Embryonic facial prominence (tissue), 1 donor: ENCODE results near the gene KIAA0753.

Experiments
- DNase-seq: peaks from one replicate; pipeline ENCODE4 v3.0.0-alpha.2; 2016; ENCODE audit errors: extremely low spot score

KIAA0753 gene

DNA sequence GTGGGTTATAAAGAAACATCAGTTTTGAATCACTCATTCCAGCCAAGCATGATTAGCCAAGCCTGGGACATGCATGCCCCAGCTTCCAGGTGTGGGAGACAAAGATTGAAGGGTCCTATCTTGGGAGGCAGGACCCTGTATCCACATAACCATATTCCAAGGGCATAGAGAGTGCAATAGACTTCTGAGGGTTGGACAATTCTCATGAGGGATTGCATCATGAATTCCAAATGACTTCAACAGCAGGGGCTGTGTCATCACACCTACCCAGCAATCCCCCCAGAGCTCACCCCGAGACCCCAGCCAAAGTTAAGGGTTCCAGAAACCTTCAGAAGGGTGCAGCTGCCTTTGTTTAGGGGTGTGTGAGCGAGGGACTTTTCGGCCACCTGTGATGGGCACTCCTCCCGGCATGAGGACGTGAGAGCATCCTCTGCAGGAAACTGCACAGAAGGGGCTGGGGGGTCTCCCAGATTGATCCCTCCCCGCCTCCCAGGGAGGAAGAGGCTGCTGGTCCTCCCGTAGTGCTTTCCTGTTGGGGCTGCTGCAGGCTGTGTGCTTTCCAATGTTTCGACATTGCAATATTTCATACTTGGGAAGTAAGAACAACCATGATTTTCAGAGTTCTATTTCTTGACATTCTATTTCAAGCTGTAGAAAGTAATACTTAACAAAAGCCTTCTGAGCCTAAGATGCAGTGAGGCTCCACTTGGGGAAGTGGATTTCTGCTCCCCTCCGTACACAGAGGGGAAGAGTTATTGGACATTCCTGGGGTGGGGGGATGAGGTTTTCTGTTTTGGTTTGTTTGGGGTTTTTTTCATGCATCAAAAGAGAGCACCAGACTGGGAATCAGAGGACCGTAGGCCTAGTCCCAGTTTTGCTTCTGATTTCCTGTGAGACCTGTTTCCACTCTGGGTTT, 70.9 kb downstream of the KIAA0753 start:
- DNase-seq = peak; percentile 60

DNA sequence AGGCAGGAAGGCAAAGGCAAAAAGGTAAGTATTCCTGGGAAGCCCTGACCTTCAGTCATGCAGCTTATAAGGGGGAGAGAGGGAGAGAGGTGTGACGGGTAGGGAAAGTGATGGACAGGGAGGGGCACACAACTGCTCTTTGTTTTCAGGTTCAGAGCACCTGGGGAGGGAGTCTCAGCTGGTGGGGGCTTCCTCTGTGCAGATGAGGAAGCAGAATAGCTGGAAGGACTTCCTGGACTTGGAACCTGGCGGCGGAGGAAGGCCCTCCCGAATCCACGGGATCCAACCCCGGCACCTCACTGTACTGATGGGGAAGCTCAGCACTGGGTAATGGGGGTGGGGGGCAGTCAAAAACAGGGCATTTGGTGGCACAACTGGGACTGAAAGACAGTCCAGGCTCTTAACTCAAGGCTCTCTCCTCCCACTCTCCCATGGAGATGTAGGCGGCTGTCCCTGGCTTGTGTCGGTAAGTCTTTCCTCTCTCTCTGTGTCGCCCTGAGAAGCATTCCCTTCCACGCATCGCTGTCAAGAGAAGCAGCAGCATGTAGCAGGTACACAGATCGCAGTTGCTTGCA, 72.2 kb downstream of the KIAA0753 start:
- no peak for DNase-seq

DNA sequence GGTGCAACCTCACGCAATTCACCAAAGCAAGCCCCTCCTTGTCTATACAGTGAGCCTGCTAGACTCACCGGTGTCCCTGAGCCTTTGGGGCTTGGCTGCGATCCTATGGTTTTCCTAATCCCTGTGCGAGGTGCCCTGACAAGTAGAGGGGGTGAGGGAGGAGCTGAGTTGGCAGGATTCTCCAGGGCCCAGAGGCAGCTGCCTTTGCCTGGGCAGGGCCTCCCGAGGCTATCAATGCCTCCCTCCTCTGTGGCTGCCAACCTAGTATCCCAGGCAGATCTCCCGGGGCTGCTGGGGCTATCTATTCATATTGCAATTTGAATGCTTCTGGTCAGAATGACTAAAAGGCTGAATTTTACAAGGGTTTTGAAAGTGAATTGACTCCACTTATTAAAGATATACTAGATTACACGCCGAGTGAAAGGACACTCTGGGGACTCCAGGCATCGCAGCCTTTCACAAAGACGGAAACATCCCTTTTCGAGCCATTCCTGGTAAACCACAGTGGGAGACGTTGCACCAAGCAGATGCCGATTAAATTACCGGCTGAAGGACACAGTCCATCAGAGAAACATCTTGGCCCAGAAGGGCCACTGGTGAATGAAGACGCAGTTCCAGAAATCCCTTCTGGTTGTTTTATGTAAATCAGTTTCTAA, 72.9 kb downstream of the KIAA0753 start:
- DNase-seq = no peak

DNA sequence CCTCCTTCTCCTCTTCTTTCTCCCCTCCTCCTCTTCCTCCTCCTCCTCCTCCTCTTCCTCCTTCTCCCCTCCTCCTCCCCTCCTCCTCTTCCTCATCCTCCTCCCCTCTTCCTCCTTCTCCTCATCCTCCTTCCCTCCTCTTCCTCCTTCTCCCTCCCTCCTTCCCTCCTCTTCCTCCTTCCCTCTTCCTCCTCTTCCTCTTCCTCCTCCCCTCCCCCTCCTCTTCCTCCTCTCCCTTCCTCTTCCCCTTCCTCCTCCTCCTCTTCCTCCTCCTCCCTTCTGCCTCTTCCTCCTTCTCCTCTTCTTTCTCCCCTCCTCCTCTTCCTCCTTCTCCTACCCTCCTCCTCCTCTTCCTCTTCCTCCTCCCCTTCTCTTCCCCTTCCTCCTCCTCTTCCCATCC, 79.1 kb downstream of the KIAA0753 start:
- no peak for DNase-seq

DNA sequence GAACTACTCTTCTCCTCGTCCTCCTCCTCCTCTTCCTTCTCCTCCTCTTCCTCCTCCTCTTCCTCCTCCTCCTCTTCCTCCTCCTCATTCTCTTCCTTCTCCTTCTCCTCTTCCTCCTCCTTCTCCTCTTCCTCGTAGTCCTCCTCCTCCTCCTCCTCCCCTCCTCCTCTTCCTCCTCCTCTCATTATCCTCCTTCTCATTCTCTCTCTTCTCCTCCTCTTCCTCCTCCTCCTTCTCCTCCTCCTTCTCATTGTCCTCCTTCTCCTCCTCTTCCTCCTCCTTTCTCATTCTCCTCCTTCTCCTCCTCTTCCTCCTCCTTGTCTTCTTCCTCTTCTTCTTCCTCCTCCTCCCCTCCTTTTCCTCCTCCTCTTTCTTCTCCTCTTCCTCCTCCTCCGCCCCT, 80.0 kb downstream of the KIAA0753 start:
- no peak for DNase-seq

DNA sequence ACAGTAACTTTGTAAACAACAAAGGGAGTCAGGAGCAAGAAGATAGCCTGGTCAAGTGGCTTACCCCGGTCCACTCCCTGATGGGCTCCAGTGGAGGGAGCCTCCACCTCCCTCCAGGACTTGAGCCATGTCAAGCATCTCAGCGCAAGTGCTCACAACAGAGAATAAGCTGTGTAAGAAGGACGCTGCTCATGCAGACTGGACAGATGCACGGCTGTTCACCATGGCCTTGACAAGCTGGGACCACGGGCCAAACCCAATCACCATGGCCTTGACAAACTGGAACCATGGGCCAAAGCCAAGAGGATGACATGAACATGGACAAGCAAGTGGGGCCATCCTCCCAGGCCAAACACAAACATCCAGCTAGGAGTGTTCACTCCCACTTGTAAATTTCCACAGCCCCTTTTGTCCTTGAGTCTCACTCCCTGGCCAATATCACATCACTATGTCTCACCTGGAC, 80.7 kb downstream of the KIAA0753 start:
- DNase-seq = no peak

DNA sequence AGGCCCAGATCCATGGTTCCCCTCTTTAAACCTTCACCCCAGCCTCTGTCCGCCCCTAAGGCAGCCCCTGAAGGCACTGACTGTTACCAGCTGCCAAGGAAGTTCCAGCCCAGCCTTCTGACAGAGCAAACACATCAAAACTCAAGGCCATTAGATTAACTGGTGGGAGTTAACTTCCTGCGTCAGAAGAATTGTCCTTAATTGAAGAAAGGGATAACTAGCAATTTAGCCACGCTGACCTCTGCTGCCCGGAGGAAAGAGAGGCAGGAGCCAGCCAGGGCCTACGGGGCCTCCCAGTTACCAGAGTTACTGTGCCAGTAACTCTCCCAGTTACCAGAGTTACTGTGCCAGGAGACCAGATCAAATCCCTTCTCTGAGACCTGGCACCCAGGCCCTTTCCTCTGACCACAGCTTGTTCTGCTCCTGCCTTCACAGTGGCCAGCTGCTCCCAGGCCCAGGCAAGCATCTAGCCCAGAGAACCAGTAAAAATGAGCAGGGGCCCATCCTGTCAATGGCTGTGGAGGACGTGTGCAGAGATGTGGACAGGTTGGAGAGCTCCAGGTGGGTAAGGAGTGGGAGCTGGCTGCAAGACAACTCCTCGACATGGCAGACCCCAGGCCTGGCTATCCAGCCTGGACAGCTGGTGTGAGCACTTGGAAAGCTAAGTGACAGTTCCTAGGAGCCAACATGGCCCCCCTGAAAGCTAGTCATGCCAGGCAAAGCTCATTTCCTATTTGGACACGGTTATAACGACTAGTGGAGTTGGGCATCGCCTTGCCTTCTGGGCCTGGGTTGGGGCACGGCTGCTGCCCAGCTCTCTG, 81.4 kb downstream of the KIAA0753 start:
- DNase-seq = no peak

DNA sequence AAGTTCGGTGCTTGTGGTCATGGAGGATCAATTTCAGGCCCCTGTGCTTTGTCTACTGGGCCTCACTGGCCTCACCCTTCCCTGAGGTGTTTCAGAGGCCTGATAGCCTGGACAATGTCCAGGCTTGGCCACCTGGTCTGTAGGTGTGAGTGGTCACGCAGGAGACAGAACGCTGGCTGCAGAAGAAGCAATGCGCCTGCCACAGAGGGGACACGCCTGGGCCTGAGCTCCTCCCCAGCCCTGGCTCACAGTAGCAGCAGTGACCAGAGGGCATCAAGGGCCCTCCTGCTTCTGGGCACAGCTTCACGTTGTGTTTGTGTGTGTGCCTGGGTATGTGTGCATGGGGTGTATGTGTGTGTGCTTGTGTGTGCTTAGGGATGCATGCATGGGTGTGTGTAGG, 82.2 kb downstream of the KIAA0753 start:
- no peak for DNase-seq

DNA sequence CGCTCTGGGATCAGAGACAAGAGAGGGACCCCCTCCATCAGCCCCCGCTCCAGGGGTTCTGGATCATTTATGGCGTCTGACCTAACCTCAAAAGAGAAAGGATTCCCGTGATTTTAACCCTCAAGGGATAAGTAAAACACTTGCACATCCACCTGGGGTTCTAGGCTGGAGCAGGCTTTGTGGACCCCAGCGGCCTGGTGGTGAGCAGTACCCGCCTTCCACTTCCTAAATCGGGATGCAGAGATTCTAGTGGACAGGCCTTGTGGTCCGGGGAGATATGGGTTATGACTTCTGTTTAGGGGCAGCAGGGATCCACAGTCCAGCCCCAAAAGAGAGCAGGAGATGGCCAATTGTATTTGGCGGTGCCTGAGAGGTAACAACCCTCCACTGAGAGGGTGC, 83.5 kb downstream of the KIAA0753 start:
- DNase-seq = no peak

DNA sequence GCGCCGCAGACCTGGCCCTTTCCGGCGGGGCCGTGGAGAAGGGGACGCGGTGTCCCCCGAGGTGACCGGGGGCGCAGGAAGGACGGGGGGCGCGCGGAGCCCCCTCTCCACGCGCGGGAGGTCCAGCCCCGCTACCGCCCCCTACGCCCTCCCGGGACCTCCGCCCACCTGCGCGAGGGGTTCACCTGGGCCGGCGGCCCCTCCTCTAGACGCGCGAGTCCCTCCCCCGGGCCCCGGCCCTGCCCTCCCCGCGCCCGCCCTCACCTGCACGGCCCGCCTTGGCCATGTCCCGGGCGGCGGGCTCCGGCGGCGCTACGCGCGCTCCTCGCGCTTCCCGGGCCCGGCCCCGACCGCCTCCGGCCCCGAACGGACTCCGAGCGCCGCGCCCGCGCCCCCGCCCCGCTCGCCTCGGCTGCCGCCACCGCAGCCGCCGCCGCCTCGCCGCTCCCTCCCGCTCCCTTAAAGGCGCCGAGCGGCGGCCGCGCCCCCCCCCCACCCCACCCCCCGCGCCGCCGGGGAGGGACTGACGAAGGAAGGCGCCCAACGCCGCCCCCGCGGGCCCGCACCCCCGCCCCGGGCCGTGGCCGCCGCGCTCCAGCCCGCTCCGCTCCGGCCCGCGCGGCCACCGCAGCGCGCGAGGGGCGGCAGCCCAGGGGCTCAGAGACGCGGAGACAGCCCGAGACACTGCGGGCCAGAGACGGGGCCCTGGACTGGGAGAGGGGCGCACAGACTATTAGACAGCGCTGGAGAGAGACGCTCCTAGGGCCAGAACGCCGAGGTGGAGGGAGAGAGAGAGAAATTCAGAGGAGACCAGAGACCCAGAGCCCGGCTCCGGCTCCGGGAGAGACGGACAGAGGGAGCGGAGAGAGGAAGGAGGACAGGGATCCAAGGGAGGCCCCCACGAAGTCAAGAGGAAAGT, 84.1 kb downstream of the KIAA0753 start, which contains the start of gene PITPNM3:
PITPNM3 (minus strand) TSS at position 435 of the 919 bp plus-strand sequence; CDS start at position 286, 149 bp downstream.
- no peak for DNase-seq

DNA sequence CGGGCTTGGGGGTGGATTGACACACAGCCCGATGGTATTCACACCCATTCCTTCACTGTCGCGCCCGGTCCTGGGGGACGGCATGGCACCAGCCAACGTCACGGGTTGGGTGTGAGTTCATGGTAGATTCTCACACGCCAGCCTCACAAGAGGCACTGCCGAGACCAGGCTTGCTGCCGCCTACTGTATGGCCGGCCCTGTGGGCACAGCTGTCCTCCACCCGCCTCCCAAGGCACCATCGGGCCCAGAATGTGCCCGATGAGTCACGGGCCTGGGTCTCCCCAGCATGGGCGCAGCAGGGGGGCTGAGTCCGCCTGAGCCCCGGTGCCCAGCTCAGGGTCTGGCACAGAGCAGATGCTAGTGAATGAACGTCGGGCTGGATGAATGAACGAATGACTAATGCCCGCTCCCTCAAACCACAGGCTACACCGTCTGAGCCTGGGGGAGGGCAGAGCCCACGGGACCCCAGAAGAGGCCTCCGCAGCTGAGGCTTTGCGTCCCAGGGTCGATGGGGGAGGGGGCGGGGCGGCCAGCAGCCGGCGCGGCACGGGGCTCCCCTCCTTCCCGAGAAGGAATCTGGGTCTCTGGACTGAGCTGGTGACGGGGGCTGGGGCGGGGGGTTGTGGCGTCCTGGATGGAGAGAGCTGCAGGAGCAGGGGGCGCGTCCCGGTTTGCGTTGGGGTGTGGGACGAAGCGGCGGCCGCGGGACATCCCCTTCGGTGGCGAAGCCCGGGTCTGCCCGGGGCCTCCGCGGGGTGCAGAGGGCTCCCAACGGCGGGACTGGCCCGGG, 85.0 kb downstream of the KIAA0753 start:
- DNase-seq = no peak

DNA sequence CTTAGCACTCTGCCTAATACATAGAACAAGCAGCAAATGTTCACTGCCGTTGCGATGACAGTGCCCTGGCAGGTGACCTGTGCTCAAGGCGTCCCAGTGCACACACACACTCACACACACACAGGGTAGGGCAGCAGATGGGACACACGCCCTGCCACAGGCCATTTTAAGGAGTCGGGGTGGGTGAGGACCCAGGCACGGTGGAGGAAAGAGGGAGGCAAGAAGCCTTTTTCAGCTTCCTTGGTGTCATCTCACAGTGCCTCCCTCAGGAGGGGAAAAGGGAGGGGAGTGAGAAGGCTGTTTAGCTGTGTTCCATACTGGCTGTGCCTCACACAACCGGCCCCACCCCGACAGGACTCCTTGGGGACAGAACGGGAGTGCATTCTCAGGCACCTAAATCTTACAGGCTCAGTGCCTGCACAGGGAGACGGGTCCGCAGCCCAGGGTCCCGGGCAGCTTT, 85.6 kb downstream of the KIAA0753 start:
- DNase-seq = no peak

DNA sequence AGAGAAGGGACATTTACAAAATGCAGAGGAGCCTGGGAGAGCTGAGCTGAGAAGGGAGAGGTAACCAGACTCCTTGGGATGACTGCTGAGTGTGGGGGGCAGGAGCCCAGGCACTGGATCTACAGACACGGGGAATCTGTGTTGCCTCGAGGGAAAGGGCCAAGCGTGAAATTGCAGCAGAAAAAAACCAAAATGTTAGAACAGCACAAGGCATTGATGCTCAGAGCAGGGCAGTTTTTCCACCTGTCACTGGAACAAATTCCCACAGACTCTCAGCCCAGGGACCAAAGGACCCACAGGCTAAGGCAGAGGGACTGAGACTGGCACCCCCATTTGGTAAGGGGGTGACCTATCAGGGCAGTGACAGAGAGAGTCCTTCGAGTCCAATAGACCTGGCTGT, 86.2 kb downstream of the KIAA0753 start:
- no peak for DNase-seq

DNA sequence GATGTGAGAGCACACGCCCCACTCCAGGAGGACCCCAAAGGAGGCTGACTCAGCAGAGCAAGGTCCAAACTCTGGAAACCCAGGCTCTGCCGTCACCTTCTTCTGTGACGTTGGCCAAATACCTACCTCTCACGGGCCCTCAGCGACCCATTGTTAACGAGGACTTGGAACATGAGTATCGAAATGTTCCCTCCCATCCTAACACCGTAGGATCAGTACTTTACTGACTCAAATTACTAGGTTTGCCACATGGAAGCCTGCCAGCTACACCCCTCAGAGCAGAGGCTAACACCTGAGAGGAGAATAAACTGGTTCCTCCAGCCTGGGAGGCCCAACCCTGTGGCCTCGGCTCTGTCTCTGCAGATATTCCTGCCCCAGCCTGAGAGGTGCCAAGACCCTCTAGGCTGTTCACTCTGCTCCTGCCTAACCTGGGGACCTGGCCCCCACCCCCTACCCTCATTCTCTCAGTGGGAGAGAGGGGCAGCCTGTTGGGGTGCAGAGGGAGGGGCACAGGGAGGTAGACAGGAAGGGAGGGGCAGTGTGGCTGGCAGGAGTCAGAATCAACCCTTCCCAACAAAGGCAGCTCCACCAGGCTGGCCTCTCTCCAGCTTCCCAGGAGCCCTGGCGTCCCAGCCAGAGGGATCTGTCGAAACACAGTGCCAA, 88.5 kb downstream of the KIAA0753 start:
- no peak for DNase-seq

DNA sequence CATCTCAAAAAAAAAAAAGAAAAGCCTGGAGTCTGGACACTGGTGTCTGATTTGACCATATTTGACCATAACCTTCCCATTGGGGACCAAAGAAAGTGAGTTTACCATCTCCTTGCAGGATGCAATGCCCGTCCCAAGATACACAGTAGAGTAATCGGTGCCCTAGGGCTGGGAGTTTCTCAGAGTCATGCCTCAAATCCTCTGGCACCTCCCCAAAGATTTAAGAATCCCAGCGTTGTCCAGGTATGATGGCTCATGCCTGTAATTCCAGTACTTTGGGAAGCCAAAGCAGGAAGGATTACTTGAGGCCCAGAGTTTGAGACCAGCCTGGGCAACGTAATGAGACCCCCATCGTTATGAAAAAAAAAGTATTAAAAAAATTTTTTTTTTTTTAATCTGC, 89.2 kb downstream of the KIAA0753 start:
- no peak for DNase-seq

DNA sequence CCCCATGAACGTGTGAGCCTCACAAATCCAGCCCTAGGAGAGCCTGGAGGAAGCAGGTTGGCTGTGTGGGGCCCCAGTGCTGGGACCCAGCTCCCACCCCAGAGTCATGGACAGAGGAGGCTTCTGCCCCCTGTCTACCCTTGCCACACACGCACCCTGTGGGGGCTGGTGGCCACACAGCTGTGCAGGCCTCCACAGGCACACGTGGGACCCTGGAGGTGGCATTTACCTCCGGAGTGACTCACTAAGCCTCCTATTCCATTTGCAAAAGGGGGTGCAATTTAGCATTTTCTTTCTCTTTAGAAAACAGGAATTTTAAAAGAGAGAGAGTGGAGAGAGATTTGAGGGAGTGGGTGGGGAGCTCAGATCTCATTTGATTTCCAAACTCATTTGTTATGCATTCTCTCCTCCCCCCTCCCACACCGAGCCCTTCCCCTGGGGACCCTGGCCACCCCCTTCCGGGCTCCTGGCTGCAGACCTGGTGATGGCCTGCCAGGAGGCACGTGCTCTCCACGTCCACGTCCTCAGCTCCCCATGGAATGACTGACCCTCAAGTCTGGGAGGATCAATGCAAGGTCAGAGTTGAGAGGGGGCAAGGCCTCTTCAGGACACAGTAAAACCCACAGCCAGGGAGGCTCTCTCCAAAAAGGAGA, 91.0 kb downstream of the KIAA0753 start:
- DNase-seq = no peak

DNA sequence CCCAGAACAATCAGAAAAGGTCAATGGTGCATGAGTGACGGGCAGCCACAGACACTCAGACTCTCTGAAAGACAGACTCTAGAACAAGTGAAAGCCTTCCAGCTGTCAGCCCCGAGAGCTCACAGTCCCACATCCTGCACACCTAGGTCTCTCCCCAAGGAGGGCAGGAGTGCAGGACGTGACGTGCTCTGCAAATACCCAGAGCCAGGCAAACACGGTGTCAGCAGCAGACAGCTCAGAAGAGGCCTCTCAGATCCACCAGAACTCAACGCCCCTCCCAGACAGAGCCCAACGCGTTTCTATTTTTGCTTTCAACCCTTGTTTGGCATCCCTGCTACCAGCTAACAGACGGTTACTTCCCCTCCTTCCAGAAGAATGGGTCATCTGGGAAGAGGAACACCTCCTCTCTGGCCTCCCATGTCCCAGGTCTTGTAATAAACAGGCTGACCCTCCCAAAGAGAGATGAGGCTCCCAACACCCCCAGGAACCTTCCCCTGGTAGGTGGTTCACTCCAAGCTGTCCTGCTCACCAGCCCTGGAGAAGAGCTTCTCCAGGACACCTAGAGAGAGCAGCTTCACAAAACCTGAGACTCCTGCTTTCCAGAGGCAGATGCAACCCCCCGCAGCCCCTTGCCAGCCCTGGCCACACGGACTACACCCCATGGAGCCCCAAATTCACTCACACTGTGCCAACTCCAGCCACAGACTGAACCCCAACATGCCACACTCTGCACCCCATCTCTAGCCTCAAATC, 91.8 kb downstream of the KIAA0753 start:
- DNase-seq = no peak

DNA sequence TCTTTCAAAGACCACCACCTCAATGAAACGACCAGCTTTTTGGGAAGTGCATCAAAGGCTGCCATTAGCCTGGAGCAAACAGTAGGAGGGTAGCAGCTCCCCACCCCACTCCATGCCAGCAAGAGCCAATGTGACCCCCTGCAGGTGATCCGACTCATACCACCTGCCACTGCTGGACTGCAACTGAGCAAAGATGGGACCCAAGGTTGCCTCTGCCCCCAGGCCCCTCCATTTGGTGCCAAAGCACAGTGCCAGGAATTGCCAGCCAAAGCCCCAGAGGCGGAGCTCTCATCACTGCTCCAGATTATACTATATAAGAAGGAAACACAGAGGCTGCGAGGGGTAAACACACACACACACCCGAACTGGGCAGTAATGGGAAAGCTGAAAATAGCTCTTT, 92.5 kb downstream of the KIAA0753 start:
- DNase-seq = no peak
